ENCODE data around the gene SLMAP. TPM values are rescaled to one million over a fixed set of nuclear protein-coding genes. Genes with fewer than 3 reads are reported as not detected.

SLMAP gene
- total RNA-seq, 4 donors from 2014 or later: 81.1 to 113 (median 97.1) TPM

GRCh38 chr3:57962448-57962834 is 206.3 kb downstream of the SLMAP start:
- Histone ChIP-seq H3K27ac (no peak overlapping the region), H3K9me3 (no peaks in the 10 kb centered on the region), H3K4me1 (peaks cover 5 to 10% of the 10 kb centered on the region in 2 donors), H3K27me3 (no peaks in the 10 kb centered on the region), H3K4me3 (no peak overlapping the region), H3K36me3 (no peaks in the 10 kb centered on the region)
- DNase-seq: no peak
- TF ChIP-seq POLR2A (IDR thresholded peaks at IDR 0.05) (no peak), CTCF (IDR thresholded peaks at IDR 0.05 in 4 of 5, conservative IDR thresholded peaks at IDR 0.05 in 1 of 5) (no peak)
- in situ Hi-C loops (cut with MboI; ENCODE audit: low sequenced_read_pairs in 4 of 4): no loop called here
- intact Hi-C loops (cut with DNase I; ENCODE audit: low total_unique reads): no loop called here
- no peak for ATAC-seq

- peaks cover 3 to 8% of the 10 kb centered on the region in 2 donors for H3K4me1 ChIP-seq
- no peak overlapping the region for H3K27ac ChIP-seq
- H3K4me3 ChIP-seq: no peak overlapping the region
- in situ Hi-C loops (cut with MboI; ENCODE audit: low sequenced_read_pairs in 4 of 4): no loop called here
- no peaks in the 10 kb centered on the region for H3K36me3 ChIP-seq
- no peaks in the 10 kb centered on the region for H3K27me3 ChIP-seq
- ATAC-seq: no peak
- TF ChIP-seq POLR2A (IDR thresholded peaks at IDR 0.05) (no peak), CTCF (IDR thresholded peaks at IDR 0.05 in 4 of 5, conservative IDR thresholded peaks at IDR 0.05 in 1 of 5) (no peak)
- no peak for DNase-seq
- H3K9me3 ChIP-seq: no peaks in the 10 kb centered on the region
- intact Hi-C loops (cut with DNase I; ENCODE audit: low total_unique reads): no loop called here
These were observed 207.8 kb downstream of the SLMAP start for GRCh38 chr3:57963811-57964346.

- Histone ChIP-seq H3K4me1 (peaks cover 0 to 2% of the 10 kb centered on the region in 2 donors), H3K9me3 (no peaks in the 10 kb centered on the region), H3K36me3 (no peaks in the 10 kb centered on the region), H3K4me3 (no peak overlapping the region), H3K27me3 (no peaks in the 10 kb centered on the region), H3K27ac (no peak overlapping the region)
- intact Hi-C loops (cut with DNase I; ENCODE audit: low total_unique reads) (no loop called here), in situ Hi-C loops (cut with MboI; ENCODE audit: low sequenced_read_pairs in 4 of 4) (no loop called here)
- TF ChIP-seq CTCF (IDR thresholded peaks at IDR 0.05 in 4 of 5, conservative IDR thresholded peaks at IDR 0.05 in 1 of 5): no peak
- no peak for TF ChIP-seq POLR2A (IDR thresholded peaks at IDR 0.05)
- ATAC-seq (no peak), DNase-seq (no peak)
These were observed 210.7 kb downstream of the SLMAP start for GRCh38 chr3:57966829-57967228.

- Histone ChIP-seq H3K4me3 (no peak overlapping the region), H3K27ac (no peak overlapping the region), H3K27me3 (no peaks in the 10 kb centered on the region), H3K4me1 (peaks cover 0 to 2% of the 10 kb centered on the region in 2 donors), H3K9me3 (no peaks in the 10 kb centered on the region), H3K36me3 (no peaks in the 10 kb centered on the region)
- in situ Hi-C loops (cut with MboI; ENCODE audit: low sequenced_read_pairs in 4 of 4) (no loop called here), intact Hi-C loops (cut with DNase I; ENCODE audit: low total_unique reads) (no loop called here)
- ATAC-seq (no peak), DNase-seq (no peak)
- TF ChIP-seq CTCF (IDR thresholded peaks at IDR 0.05 in 4 of 5, conservative IDR thresholded peaks at IDR 0.05 in 1 of 5): no peak
- TF ChIP-seq POLR2A (IDR thresholded peaks at IDR 0.05): no peak
These were observed 211.5 kb downstream of the SLMAP start for GRCh38 chr3:57967590-57967989.

- peaks cover 0 to 2% of the 10 kb centered on the region in 2 donors for H3K4me1 ChIP-seq
- H3K36me3 ChIP-seq: no peaks in the 10 kb centered on the region
- H3K27ac ChIP-seq: no peak overlapping the region
- no peak overlapping the region for H3K4me3 ChIP-seq
- no peak for ATAC-seq
- no peaks in the 10 kb centered on the region for H3K27me3 ChIP-seq
- H3K9me3 ChIP-seq: no peaks in the 10 kb centered on the region
- TF ChIP-seq CTCF (IDR thresholded peaks at IDR 0.05 in 4 of 5, conservative IDR thresholded peaks at IDR 0.05 in 1 of 5) (no peak), POLR2A (IDR thresholded peaks at IDR 0.05) (no peak)
- in situ Hi-C loops (cut with MboI; ENCODE audit: low sequenced_read_pairs in 4 of 4): no loop called here
- no peak for DNase-seq
- intact Hi-C loops (cut with DNase I; ENCODE audit: low total_unique reads): no loop called here
These were observed 212.4 kb downstream of the SLMAP start for GRCh38 chr3:57968501-57968900.
